ENCODE measurements around the gene TRRAP.

- TF ChIP-seq, protein P1, sequence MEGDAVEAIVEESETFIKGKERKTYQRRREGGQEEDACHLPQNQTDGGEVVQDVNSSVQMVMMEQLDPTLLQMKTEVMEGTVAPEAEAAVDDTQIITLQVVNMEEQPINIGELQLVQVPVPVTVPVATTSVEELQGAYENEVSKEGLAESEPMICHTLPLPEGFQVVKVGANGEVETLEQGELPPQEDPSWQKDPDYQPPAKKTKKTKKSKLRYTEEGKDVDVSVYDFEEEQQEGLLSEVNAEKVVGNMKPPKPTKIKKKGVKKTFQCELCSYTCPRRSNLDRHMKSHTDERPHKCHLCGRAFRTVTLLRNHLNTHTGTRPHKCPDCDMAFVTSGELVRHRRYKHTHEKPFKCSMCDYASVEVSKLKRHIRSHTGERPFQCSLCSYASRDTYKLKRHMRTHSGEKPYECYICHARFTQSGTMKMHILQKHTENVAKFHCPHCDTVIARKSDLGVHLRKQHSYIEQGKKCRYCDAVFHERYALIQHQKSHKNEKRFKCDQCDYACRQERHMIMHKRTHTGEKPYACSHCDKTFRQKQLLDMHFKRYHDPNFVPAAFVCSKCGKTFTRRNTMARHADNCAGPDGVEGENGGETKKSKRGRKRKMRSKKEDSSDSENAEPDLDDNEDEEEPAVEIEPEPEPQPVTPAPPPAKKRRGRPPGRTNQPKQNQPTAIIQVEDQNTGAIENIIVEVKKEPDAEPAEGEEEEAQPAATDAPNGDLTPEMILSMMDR (IDR thresholded peaks at IDR 0.05; ENCODE audit: poor library complexity, severe bottlenecking), result no peak
- TF ChIP-seq EZH2 (IDR thresholded peaks at IDR 0.05; ENCODE audit: borderline replicate concordance, insufficient read depth, low read length, poor library complexity, severe bottlenecking), result no peak
- no peak for TF ChIP-seq TAF1 (IDR thresholded peaks at IDR 0.05; ENCODE audit: low read depth)
- no peak for TF ChIP-seq RAD21 (conservative IDR thresholded peaks at IDR 0.05)
- no peak for TF ChIP-seq MXI1 (conservative IDR thresholded peaks at IDR 0.05; ENCODE audit: poor library complexity, severe bottlenecking)
- no peak for TF ChIP-seq REST (IDR thresholded peaks at IDR 0.05; ENCODE audit: borderline replicate concordance)
- no peak for TF ChIP-seq POLR2AphosphoS5 (IDR thresholded peaks at IDR 0.05)
Measured at GRCh38 chr7:99039384-99039891, 161.1 kb downstream of the TRRAP start.

Measured in neural cell (in vitro differentiated cells).